Muscle of arm (tissue), 12 donors: ENCODE results near the gene SFRP4. TPM values are rescaled to one million over a fixed set of nuclear protein-coding genes. Genes with fewer than 3 reads are reported as not detected.

Experiments used
- polyA plus RNA-seq, 12 donors: library from polyadenylated mRNA; unstranded; fragments of 120-200 nt; gene quantifications; one replicate each; pipeline ENCODE4 v1.2.1, GENCODE V29; 2013; ENCODE audit not compliant: insufficient read length in 12 of 12

Gene SFRP4
- polyA plus RNA-seq, 12 donors: 14.3 to 49.7 (median 19.1) TPM; not detected in 1

Other genes starting within 250 kb of the SFRP4 start
- under 1 TPM in 9 of 12 donors, not detected in 3; 0.20 to 0.53 (median 0.35) TPM for gene GPR141, start 233.1 kb downstream of the SFRP4 start, polyA plus RNA-seq
- under 1 TPM in 2 of 12 donors, not detected in 10; 0.30 to 0.36 TPM for gene NME8, start 68.2 kb downstream of the SFRP4 start, polyA plus RNA-seq
- 100 to 1,000 TPM in 6 of 12 donors, 10 to 100 TPM in 5, not detected in 1; 33.9 to 140 (median 102) TPM for gene EPDR1, start 3.8 kb upstream of the SFRP4 start, polyA plus RNA-seq